ENCODE data around the gene ELP2.
"Not testable (repeated sequence)": the region's sequence is repeated elsewhere in the genome, so short reads cannot be mapped to it uniquely, and the experiment has no call there.

Gene ELP2

DNA sequence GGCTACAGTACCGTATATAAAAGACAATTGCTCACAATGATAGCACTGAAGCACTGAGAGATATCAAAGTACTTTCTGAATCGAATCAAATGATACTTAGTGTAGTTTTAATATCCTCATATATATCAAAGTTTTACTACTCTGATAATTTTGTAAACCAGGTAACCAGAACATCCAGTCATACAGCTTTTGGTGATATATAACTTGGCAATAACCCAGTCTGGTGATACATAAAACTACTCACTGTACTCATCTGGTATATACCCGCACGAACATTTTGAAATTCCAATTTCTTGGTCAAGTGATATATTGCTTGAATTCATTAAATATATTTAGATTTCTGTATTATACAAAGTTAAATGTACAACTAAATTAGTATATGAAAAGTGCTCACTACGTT lies 21.1 kb upstream of the ELP2 start:
- Mint-ChIP-seq H3K27me3 (no peaks in the 10 kb centered on the region), H3K27ac (no peak overlapping the region), H3K4me3 (no peak overlapping the region), H3K4me1 (peaks cover 7% of the 10 kb centered on the region), H3K9me3 (no peaks in the 10 kb centered on the region), H3K36me3 (peaks cover 46% of the 10 kb centered on the region)
- no peak for ATAC-seq

DNA sequence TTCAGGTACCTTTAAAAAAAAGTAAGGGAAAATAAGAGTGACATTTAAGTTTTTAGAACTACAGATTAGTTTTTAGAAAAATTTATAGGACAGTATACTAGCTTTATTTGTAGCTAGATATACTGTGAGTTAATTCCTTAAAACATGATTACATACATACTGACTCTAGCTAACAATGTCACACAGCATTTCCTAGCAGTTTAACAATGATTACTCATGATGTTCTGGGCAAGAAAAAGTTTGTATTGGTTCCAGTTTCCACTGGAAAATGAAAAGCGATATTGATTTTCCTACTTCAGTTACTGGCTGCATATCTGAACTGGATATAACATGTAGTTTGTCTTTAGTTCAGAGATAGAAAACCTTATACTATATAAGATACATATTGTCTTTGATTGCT lies 20.0 kb upstream of the ELP2 start:
- Mint-ChIP-seq H3K4me3 (no peak overlapping the region), H3K27ac (no peak overlapping the region), H3K4me1 (peaks cover 7% of the 10 kb centered on the region), H3K9me3 (no peaks in the 10 kb centered on the region), H3K27me3 (no peaks in the 10 kb centered on the region), H3K36me3 (peaks cover 54% of the 10 kb centered on the region)
- no peak for ATAC-seq

DNA sequence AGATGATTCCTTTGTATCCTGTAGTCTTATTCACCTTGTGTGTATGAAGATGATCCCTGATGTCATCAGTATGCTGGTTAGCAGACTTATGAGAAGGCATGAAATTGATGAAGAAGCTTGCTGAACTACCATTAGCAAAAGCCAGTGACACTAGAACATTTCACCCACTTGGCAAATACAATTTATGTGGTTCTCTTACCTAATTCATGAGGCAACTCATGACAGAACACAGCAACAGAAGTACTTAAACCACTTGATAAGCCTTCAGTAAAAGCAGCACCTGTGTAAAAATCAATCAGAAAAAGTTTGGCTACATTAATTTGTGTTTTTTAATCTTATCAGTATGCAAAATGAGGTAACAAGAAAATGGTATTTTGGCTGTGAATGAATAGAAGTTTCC lies 17.4 kb upstream of the ELP2 start:
- H3K27me3 Mint-ChIP-seq: no peaks in the 10 kb centered on the region
- peaks cover 77% of the 10 kb centered on the region for H3K36me3 Mint-ChIP-seq
- H3K9me3 Mint-ChIP-seq: no peaks in the 10 kb centered on the region
- ATAC-seq: no peak
- no peak overlapping the region for H3K4me3 Mint-ChIP-seq
- H3K4me1 Mint-ChIP-seq: peaks cover 7% of the 10 kb centered on the region
- H3K27ac Mint-ChIP-seq: no peak overlapping the region

DNA sequence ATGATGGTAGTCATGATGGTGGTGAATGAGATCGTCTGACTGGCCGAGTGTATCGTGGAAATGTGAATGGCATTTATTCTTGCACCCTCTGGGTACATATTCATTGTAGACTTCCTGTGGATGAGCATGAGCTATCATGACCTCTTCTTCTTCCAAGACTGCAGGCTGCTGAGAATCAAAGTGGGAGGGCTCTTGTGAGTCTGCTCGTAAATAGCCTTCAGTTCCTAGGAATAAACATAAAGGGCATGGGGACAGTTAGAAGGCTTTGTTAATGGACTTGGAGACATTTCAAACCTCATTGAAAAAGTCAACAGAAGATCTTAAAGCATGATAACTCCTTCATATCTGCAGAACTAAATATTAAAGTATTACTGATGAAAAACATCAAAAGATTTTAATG lies 15.4 kb upstream of the ELP2 start:
- Mint-ChIP-seq H3K9me3 (no peaks in the 10 kb centered on the region), H3K27me3 (no peaks in the 10 kb centered on the region), H3K4me3 (no peak overlapping the region), H3K4me1 (no peaks in the 10 kb centered on the region), H3K27ac (no peak overlapping the region), H3K36me3 (peaks cover 73% of the 10 kb centered on the region)
- ATAC-seq: no peak

DNA sequence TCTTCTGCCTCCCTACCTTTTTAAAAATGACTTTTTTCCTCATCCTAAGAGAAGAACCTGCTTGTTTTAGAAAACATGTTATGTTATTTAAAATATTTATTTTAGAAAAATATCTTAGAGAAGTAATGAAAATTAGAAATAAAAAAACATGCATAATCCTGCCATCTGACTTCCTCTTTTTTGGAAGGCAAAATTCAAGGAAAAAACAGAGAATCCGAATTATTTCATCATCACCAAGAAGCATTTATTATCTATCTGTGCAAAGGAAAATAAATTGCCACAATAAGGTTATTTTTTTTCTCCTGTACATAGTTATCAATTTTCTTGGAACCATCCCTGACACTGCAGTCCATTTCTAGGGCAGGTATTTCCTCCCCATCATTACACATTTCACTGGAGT lies 15.0 kb upstream of the ELP2 start:
- Mint-ChIP-seq H3K27ac (no peak overlapping the region), H3K36me3 (peaks cover 69% of the 10 kb centered on the region), H3K4me3 (no peak overlapping the region), H3K9me3 (no peaks in the 10 kb centered on the region), H3K4me1 (no peaks in the 10 kb centered on the region), H3K27me3 (no peaks in the 10 kb centered on the region)
- no peak for ATAC-seq

DNA sequence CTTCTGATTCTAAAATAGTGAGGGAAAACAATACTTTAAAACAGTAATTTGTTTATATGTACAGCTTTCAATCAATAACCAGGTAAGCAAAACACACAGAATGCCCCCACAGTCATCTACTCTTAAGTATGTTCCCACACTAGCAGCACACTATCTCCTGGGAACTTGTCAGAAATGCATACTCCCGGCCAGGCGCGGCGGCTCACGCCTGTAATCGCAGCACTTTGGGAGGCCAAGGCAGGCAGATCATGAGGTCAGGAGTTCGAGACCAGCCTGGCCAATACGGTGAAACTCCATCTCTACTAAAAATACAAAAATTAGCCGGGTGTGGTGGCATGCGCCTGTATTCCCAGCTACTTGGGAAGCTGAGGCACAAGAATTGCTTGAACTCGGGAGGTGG lies 12.9 kb upstream of the ELP2 start:
- peaks cover 62% of the 10 kb centered on the region for H3K36me3 Mint-ChIP-seq
- not testable (repeated sequence) for H3K4me3 Mint-ChIP-seq, H3K4me1 Mint-ChIP-seq, H3K27me3 Mint-ChIP-seq, H3K27ac Mint-ChIP-seq, ATAC-seq, H3K9me3 Mint-ChIP-seq

DNA sequence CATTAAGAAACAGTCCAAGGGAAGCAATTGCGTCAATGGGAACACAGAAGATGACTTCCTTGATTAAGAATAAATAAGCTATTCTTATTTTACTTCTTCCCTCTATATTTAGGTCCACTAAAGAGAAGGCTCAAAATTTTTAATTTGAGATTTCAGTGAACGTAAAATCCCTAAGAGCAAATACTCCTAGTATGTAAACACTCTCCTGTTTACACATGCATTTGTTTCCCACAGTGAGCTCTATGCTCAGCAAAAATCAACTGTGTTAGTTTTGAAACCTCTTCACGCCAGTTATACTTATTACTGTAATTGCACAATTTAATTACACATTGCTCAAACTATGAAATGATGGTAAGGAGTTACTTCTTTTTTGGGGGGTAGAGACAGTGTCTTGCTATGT lies 9.4 kb upstream of the ELP2 start:
- ATAC-seq: no peak
- H3K27me3 Mint-ChIP-seq: no peaks in the 10 kb centered on the region
- H3K4me3 Mint-ChIP-seq: no peak overlapping the region
- no peaks in the 10 kb centered on the region for H3K9me3 Mint-ChIP-seq
- no peak overlapping the region for H3K27ac Mint-ChIP-seq
- peaks cover 49% of the 10 kb centered on the region for H3K36me3 Mint-ChIP-seq
- no peaks in the 10 kb centered on the region for H3K4me1 Mint-ChIP-seq

DNA sequence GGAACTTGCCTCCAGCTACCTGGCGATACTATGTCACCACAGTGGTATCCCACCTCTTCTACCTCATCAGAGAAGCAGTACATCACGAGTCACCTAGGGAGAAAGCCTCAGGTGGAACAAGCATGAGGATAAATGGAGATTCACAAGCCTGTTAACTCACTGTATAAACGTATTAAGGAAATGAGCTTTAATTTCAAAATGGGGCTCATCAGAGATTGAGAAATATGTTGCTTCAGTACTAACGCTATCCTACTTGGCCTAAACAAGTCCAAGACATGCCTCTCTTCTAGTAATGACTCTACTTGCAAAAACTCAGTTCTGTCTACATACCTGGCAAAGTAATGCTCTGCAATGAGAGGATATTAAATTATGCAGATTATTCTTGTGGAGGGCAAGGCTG lies 4.9 kb upstream of the ELP2 start:
- ATAC-seq: no peak
- Mint-ChIP-seq H3K27ac (no peak overlapping the region), H3K4me1 (peaks cover 19% of the 10 kb centered on the region), H3K4me3 (no peak overlapping the region), H3K27me3 (no peaks in the 10 kb centered on the region), H3K9me3 (no peaks in the 10 kb centered on the region), H3K36me3 (peaks cover 41% of the 10 kb centered on the region)

DNA sequence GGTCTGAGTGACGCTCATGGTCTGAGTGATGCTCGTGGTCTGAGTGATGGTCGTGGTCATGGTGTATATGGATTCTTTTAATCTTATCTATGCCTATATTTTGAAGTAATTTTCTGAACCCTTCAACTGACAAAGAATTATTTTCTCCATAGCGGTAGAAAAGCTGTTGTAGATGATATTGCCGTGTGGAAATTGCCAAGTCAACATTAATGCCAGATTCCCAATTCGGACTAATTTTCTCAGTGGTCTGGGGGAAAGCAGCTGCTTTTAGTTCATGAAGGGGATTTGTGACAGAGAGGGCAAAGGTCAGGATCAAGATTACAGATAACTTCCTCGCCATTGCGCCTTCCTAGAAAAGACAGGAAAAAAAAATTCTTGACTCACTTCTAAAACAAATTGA lies 3.0 kb upstream of the ELP2 start:
- no peaks in the 10 kb centered on the region for H3K9me3 Mint-ChIP-seq
- peaks cover 36% of the 10 kb centered on the region for H3K36me3 Mint-ChIP-seq
- no peaks in the 10 kb centered on the region for H3K27me3 Mint-ChIP-seq
- H3K27ac Mint-ChIP-seq: no peak overlapping the region
- H3K4me1 Mint-ChIP-seq: peaks cover 32% of the 10 kb centered on the region
- no peak overlapping the region for H3K4me3 Mint-ChIP-seq
- no peak for ATAC-seq

DNA sequence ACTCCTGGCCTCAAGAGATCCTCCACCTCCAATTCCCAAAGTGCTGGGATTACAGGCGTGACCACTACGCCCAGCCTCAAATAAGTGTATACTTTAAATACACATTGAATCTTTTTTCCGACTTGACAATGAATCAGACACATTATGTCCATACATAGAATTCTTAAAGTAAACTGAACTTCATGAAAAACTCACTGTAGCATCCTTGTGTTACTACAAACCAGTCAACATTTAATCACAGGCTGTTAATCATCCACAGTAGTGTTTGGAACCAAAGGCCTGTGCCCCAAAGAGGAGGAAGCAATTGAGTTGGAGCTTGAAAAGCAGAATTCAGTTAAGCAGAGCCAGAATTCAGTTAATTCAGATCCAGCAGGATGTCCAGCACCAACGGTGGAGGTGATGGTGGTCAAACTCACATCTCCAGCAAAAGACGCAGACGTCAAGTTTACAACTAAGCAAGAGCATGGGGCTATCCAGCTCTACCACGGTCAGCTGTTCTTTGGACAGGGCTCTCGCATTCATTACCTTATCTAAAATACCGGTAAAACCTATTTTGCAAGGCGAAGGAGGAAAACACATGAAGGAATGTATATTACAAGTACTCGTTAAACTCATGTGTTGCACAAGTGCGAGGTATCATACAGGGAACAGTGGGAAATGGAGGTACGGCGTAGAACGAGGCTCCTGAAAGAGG lies 1.7 kb upstream of the ELP2 start:
- no peaks in the 10 kb centered on the region for H3K27me3 Mint-ChIP-seq

DNA sequence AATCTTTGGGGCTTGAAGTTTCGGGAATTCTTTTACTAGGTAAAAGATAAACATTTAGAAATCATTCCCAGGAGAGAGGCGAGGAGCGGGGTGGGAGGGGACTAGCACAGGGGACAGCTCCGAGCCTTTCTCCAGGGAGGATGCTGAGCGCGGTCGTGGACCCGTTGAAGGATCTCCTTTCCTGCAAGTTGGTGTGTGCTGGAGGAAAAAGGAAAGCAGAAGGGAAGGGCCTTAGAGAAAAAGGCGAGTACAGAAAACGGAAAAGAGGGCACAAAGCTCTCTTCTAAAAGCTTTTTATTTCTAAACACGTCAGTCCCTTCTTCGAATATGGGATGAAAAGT lies 1.2 kb upstream of the ELP2 start:
- peaks cover 46% of the 10 kb centered on the region for H3K4me1 Mint-ChIP-seq
- peak overlapping the region; percentile 97 for H3K4me3 Mint-ChIP-seq
- no peak for ATAC-seq
- peaks cover 32% of the 10 kb centered on the region for H3K36me3 Mint-ChIP-seq
- peak overlapping the region; percentile 99 for H3K27ac Mint-ChIP-seq
- no peaks in the 10 kb centered on the region for H3K9me3 Mint-ChIP-seq
- no peaks in the 10 kb centered on the region for H3K27me3 Mint-ChIP-seq

More for the DNA sequence above, 1.7 kb upstream of the ELP2 start:
- no peak for ATAC-seq
- H3K4me3 Mint-ChIP-seq: peak overlapping the region; percentile 97
- H3K27ac Mint-ChIP-seq: peak overlapping the region; percentile 99
- H3K9me3 Mint-ChIP-seq: no peaks in the 10 kb centered on the region
- H3K36me3 Mint-ChIP-seq: peaks cover 36% of the 10 kb centered on the region
- H3K4me1 Mint-ChIP-seq: peaks cover 45% of the 10 kb centered on the region

DNA sequence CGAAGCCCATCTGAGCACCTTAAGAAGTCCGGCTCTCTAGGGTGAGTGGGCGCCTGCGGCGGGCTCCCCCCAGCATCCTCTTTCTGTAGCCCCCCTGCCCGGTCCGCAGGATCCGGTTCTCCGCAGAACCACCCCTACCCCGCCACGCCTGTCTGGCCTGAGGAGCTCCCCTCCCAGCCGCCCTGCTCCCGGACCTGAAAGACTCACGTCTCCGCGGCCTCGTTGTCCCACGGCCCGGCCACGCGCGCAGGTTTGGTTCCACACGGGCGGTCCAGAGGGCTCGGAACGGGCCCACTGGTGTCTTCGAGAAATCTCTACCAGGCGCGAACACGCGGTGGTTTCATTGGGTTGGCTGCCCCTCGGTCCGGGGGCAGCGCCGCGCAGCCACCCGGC lies 796 bp upstream of the ELP2 start:
- H3K27me3 Mint-ChIP-seq: no peaks in the 10 kb centered on the region
- peaks cover 28% of the 10 kb centered on the region for H3K36me3 Mint-ChIP-seq
- H3K27ac Mint-ChIP-seq: peak overlapping the region; percentile 99
- peak; percentile 24 for ATAC-seq
- H3K4me1 Mint-ChIP-seq: peaks cover 49% of the 10 kb centered on the region
- no peaks in the 10 kb centered on the region for H3K9me3 Mint-ChIP-seq
- peak overlapping the region; percentile 97 for H3K4me3 Mint-ChIP-seq

DNA sequence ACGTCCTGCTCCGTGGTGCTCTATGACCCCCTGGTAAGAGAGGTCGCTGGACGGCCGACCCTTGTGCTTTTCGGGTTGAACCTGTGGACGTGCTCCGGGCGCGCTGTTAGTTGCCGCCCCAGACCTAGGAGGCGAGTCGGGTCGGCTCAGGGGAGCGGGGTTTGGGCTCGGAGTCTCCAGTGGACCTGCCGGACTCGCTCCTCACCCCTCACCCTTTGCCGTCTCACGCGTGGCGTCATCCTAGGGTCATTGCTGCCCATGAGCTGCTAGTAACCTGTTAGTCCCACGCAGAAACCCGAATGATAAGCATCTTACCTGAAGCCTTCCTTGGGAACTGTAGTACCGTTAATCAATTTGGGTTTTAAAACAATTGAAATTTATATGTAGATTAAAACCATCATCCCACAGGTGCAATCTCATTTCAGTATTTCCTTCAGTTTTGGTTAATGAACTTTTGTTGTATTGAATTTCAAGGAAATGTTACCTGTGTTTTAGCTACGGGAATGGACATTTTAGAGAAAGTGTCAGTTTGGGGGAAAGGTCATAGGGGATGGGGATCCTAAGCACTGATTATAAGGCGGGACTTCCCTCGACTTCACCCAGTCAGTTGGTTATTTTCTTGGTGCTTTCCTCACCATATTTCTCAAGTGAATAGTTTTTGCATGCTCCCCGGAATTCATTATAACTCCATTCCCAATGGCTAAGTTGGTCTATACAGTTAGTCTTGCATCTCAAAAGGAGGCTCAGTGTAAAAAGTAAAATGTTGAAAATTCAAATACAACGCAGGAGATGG lies 536 bp downstream of the ELP2 start:
- no peaks in the 10 kb centered on the region for H3K9me3 Mint-ChIP-seq
- peaks cover 52% of the 10 kb centered on the region for H3K4me1 Mint-ChIP-seq
- H3K27ac Mint-ChIP-seq: peak overlapping the region; percentile 99
- peak overlapping the region; percentile 97 for H3K4me3 Mint-ChIP-seq
- peak; percentile 8 for ATAC-seq
- H3K36me3 Mint-ChIP-seq: peaks cover 18% of the 10 kb centered on the region
- no peaks in the 10 kb centered on the region for H3K27me3 Mint-ChIP-seq

DNA sequence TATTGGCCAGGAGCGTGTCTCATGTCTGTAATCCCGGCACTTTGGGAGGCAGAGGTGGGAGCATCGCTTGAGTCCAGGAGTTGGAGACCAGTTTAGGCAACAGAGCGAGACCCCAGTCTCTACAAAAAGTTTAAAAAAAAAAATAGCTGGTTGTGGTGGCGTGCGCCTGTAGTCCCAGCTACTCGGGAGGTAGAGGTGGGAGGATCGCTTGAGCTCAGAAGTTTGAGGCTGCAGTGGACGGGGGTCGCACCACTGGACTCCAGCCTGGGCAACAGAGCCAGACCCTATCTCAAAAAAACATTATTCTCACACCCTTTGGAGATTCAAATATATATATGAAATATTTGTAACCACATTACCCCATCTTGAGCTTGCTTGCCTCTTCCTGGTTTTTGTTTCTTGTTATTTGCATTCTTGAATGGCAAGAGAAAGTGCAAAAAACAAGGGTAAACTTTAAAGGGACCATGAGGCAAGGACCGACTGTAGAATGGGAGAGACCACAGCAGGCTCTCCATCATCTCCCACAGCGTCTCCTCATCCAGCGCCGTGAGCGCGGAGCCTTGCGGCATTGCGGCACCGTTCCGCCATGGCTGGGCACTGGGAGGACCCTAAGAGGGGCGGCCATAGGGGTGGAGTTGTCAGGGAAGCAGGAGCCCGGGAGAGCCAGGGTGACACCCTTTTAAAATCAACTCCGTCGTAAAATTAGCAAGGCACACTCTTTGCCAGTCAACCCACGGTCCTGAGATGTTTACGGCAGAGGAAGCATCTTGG lies 1.4 kb downstream of the ELP2 start:
- H3K9me3 Mint-ChIP-seq: no peaks in the 10 kb centered on the region
- peak overlapping the region; percentile 99 for H3K27ac Mint-ChIP-seq
- H3K36me3 Mint-ChIP-seq: peaks cover 17% of the 10 kb centered on the region
- ATAC-seq: no peak
- H3K27me3 Mint-ChIP-seq: no peaks in the 10 kb centered on the region
- H3K4me3 Mint-ChIP-seq: peak overlapping the region; percentile 97
- H3K4me1 Mint-ChIP-seq: peaks cover 54% of the 10 kb centered on the region

DNA sequence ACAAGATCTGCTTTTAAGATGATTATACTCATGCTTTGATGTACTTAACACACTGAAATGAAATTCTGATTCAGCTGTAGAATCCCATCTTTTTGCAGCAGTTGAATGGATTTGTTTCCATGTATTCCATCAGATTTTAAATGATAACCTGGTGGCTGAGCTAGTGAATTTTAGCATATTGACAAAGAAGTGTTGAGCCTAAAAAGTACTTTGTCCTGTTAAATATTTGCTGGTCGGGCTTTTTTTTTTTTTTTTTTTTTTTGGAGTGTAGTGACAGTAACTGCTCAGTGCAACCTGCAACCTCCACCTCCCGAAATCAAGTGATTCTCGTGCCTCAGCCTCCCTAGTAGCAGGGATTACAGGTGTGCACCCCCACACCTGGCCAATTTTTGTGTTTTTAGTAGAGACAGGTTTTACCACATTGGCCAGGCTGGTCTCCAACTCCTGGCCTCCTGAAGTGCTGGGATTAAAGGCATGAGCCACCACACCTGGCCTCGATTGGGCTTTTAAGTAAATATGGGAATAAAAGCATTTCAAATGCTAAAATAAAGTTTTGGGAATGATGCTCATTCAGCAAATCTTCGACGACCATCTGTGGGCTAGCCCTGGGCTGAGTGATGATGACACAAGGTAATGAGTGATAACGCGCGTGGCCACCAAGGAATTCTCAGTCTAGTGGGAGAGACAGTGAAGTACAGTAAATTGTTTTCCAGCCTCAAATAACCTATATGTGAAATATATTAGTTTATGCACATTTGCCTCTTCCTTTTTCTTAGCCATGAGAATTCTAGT lies 2.2 kb downstream of the ELP2 start:
- Mint-ChIP-seq H3K27ac (no peak overlapping the region), H3K4me3 (peak overlapping the region; percentile 97), H3K9me3 (no peaks in the 10 kb centered on the region), H3K36me3 (peaks cover 17% of the 10 kb centered on the region), H3K4me1 (peaks cover 59% of the 10 kb centered on the region), H3K27me3 (no peaks in the 10 kb centered on the region)
- no peak for ATAC-seq

Data from stimulated activated memory B cell treated with anti-CD40 and anti-IgM and Interleukin-4, amounts not matched to agents 10 μg/mL and 1 μg/mL and 100 μg/mL, for 72 hours (primary cell).